Left forelimb (tissue), 1 donor: ENCODE results near the gene CAPN5.
A peak's percentile ranks its signal among the peaks of the same experiment; 100 is the strongest.

Source experiments
- DNase-seq: peaks from one replicate; pipeline ENCODE4 v3.0.0-alpha.2; 2018; ENCODE audit warnings: low spot score

The CAPN5 gene

DNA sequence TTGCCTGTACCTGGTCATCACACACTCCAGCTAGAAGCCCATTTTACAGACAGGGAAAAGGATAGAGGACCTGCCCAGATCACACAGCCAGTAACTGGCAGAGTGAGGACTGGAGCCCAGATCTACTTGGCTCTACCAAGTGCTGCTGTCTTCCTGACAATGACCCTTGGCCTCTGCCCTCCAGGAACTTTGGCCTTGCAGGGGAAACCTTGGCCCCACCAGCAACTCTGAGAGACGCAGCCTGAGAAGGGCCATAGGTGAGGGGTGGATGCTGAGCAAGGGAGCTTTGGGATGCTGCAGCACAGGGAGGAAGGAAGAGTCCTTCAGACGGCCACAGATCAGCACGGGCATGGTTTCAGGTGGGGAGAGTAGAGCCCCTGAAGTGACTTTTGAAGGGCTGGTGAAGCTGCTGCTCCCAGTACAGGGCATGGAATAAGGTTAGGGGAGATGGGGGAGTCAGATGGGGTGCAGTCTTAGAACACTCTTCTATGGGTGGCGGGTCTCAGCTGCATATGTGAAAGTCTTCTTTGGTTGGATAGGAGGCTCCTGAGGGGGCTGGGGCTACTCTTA lies 2.0 kb upstream of the CAPN5 start:
- no peak for DNase-seq

DNA sequence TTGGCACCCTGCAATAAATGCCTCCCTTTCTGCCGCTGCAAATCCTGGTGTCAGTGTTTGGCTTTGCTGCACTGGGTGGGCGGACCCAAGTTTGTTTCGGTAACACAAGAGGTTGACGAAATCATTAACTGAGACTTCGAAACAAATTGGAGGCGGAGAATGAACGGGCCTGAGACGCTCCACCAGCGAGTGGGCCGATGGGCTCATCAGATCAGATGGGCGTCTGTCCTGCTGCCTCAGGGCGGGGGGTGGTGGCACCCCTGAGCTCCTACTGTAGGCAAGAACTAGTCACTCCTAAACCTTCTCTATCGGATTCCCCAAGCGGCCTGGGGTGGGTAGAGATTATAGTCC lies 918 bp upstream of the CAPN5 start:
- DNase-seq: peak; percentile 67

DNA sequence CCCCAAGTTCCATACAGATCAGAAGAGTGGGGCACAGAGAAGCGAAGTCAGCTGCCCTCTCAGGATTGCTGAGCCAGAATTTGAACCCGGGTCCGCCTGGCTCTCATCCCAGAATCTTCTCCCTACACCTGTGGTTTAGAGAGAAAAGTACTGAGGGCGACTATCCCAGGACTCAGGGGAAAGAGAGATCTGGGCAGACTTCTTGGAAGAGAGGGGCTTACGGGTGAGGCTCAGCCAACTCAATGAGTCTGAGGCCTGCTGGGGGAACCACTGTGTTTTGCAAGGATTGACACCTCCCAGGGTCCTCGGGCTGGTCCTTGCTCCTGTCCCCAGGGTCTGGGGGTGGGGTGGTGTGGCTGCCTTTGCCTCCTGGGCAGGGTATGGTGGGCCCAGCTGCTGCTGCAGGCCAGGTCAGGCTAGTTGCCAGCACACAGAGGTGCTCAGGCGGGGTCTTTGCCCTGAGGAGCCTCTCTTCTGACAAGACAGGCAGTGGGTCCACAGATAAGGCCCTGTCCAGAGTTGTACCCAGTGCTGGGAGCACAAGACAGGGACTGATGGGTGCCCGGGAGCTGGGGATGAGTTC lies 1.2 kb downstream of the CAPN5 start:
- no peak for DNase-seq

DNA sequence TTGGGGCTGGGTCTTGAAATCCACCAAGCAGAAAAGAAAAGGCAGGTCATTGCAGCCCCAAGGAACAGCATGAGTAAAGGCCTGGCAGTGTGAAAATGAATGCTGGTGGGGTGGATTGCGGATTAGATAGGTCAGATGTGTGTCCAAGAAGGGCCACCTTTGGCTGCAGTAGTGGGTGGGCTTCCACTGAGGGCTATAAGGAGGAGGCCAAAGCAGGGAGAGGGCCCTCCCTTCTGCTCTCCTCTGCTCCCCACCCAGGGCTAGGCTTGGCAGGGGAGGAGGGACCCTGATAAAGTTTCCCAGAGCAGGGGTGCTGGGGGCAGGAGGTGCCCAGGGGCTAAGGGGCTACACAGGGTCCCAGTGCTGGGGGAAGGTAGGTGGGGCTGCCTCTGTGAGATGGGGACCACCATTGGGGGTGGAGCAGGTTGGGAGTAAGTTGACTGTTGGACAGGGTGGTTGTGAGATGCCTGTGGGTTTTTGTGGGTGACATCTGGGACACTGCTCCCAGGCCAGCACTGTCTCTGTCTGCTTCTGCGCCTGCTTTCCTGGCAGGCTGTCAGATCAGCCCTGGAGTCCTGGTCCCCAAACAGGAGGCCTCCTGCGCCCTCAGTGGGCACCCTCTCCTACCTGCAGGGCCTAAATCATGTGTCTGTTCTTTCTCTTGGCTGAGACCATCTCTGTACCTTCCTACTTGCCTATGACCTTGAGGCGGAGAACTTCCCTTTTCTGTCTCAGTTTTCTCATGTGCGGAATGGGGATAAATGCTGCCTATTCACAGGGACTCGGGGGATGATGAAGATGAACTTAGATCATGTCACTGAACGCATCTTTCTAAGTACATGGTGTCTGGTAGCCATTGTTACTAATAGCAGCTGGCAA lies 1.9 kb downstream of the CAPN5 start:
- DNase-seq: no peak

DNA sequence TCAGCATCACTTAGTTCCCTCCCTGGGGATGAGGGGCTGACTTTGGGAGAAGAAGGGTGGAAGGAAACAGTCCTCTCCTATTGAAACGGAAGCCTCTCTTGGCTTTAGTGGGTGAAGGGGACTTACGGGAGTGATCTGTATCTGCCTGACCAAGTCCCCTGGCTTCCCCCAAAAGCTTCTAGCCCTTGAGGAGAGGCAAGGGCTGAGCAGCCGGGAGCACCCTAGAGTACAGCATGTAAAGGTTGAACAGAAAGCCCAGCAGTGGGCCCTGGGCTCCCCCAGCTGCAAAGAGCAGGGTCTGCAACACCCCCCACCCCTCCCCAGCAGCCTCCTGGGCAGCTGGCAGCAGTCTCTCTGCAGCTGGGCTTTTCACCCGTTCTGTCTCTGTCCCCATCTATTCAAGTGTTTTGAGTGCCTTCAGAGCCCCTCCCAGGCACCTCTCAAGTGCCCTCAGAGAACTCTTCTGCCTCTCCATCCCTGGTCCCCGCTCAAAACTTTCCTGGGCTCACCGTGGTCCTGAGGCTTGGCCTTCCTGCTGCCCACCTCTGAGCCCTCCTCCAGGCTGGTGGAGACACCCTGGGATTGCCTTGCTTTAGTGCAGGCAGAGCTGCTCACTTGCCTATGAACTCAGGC lies 2.7 kb downstream of the CAPN5 start:
- no peak for DNase-seq

DNA sequence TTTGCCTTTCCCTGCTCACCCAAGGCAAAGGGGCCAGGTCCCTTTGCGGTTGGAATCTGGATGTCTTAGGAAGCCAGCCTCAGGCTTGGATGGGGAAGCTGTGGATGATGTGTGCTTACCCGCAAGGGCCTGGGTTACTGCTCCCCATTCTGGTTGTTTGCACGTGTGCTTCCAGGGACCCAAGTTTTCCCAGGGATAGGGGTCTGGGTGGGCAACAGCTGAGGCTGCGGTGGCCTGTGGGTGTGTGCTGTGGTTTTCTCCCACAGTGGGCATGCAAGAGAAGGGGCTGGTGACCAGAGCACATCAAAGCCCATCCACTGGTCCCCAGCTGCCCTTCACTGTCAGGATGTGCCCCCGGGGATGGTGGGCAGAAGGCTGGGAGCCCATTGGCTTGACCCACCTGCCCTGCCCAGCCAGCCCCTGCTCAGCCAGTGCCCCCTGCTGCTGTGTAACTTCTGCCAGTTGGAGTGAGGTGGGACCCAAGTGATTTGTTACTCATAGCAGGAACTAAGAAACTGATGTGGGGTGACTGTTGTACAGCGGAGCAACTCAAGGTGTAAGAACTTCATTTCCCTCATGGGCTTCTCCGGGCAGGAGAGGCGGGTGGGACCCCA lies 3.3 kb downstream of the CAPN5 start:
- no peak for DNase-seq

DNA sequence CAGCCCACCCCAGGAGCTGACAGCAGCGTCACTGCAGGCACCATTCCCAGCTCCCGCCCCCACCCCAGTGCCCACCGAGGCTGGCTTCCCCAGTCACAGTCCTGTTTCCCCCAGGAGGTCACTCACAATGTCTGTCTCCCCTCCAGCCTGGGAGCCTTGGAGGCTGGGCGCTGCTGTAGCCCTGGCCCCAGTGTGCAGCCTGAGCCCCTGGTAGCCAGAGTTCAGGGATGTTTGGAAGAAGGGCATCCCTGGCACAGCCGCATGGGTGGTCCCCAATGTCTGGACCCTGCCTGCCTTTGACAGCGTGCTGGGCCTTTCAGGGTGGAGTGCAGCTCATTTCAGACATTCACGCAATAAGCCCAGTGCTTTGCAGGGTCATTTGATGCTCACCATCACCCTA lies 4.3 kb downstream of the CAPN5 start:
- DNase-seq: no peak

DNA sequence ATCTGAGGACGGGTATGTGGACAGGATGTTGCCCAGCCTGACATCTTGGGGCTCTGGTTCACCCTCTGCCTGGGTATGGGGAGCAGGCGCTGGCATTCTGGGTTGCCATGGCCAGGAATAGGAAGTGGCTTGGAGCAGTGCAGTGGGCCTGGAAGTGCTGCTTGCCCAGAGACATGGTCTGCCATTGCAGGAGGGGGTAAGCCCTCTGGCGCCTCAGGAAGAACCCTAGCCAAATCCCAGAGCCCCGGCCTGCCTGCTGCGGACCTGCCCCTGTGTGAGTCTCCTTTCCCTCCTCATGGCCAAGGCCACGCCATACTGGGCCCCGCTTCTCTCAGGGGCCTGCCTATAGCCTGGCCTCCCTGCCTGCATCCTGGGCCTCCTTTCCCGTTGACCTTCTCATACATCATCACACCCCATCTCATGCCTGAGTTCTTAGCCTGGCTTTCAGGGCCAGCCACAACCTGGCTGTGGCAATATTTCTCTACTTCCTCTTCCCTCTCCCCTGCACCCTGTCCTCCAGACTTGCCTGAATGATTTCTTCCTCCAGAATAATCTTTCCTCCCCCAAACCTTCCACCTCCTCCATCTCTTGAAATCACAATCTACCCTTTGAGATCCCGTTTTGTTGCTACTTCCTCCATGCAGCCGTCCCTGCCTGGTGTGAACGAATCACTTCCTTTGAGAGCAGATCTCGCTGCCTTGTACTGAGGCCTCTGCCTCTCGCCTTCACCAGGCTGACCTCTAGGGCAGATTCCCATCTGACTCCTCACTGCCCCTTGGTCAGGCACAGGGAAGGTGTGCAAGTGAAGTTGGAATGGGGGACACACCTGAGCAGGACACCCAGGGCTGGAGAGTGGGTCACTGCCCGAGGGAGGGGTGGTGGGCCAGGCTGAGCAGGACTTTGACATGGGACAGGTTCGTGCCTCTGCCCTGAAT lies 5.2 kb downstream of the CAPN5 start:
- no peak for DNase-seq

DNA sequence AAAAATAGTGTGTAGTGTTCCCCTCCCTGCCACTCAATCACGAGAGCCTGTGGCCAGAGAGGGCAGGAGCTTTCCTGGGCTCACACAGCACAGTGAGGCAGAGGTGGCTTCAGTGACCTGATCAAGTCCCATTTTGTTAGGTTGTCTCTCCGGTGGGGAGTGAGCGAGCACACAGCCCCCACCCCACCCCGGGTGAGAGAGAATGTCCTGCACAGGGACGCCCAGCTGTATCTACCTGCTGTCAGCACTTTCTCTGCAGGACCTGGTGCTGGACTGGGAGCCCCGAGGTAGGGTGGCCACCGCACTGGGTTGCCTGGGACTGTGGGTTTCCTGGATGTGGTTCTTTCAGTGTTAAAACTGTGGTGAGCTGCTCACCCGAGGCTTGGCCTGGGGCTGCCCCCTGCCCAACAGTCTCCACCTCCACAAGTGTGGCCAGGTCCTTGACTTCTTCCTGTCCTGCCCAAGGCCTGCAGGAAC lies 6.1 kb downstream of the CAPN5 start:
- DNase-seq: no peak

DNA sequence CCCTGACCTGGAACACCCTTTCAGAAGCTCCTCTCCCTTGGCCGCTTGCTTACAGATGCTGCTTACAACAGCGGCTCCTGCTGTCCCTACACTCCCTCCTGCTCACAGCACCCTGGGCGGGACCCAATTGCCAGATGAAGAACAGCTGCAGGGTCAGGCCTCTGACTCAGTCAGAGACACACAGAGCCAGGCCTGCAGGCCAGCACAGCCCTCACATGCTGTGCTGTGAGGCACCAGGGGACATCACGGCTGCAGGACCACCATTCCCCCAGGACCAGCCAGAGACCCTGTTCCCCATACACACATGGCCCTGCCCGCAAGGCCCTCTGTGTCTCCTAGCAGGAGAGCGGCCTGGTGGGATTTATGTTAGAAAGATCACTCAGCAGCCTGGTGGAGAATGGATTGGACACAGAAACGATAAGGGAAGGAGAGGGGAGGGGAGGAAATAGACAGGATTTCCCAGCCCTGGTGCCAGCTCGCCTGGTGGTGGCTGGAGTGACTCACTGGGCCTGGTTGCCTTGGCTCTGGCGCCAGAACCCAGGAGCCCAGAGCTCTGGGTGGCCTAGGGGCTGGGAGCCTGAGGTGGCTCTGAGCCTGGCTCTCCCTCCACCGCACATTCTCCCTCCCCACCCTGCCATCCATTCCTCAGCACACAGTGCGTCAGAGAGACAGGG lies 6.7 kb downstream of the CAPN5 start:
- peak; percentile 88 for DNase-seq

DNA sequence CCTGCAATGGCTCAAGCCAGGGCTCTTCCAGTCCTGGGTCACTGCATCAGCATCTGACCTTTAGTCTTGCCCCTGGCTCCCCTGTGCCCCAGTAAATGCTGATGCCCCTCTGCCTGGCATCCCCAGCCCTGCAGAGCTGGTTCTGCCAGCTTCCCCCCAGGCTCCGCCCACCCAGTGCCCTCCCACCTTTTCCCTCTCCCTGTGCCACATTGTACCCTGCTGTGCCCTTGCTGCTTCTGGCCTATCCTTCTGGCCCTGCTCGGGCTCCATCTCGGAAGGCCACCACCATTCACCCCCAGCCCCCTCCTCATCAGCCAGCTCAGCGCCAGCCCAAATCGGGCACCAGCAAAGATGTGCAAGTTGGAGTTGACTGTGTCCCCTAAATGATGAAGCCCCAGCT lies 7.4 kb downstream of the CAPN5 start:
- DNase-seq: no peak

DNA sequence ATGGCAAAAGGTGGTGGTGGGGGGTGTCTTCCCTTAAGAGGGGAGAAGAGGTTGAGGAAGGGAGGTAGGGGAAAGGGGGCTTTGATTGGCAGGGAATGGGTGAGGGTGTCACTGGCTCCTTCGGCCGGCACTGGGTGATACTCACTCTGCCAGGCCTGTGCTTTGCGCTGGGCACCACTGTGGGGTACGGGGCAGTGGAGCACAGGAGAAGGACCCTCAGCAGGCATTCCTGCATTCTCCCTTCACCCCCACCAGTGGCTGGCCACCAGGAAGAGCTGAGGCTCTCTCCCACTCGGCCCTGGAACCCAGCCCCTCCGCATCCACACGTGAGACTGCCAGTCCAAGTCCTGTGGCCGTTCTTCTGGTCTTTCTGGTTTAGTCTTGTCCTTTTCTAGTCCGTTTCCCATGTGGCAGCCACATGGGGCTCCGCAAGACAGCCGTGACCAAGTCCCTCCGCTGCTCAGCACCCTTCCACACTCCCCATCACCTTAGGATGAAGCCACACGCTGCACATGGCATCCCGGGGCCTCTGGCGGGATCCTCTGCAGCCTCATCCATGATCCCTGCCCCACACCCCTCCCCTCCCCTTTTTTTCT lies 8.0 kb downstream of the CAPN5 start:
- no peak for DNase-seq

DNA sequence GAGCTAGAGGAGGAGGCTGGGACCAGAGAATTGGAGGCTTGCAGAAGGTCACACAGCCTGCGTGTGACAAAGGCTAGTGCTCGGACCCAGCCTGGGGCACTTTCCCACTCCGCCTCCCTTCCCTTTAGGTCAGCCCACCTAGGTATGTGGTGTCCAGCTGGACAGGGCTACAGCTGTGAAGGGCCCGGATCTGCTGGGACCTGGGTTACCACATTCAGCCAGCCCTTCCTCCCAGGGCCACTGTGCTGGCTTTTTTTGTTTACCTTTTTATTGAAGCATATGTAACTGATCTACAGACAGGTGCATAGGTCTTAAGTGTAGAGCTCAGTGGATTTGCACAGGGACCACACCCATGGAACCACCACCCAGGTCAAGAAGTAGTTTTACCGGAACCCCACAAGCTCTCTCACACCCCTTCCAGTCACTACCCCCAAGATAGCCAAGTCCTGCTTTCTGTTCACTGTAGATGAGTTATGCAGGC lies 8.7 kb downstream of the CAPN5 start:
- DNase-seq: no peak

DNA sequence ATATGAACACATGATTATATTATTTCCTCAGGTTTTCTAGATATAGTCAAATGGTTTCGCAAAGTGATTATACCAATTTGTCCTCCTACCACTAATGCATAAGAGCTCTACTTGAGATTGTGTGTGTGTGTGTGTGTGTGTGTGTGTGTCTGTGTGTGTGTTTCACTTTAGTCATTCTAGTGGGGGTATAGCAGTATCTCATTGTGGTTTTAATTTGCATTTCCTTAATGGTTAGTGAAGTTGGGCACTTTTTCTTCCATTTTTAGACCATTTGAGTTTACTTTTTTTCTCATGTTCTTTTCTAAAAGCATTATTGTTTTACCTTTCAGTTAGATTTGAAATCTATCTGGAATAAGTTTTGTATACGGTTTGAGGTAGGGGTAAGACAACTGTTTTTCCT lies 12.9 kb downstream of the CAPN5 start:
- no peak for DNase-seq

DNA sequence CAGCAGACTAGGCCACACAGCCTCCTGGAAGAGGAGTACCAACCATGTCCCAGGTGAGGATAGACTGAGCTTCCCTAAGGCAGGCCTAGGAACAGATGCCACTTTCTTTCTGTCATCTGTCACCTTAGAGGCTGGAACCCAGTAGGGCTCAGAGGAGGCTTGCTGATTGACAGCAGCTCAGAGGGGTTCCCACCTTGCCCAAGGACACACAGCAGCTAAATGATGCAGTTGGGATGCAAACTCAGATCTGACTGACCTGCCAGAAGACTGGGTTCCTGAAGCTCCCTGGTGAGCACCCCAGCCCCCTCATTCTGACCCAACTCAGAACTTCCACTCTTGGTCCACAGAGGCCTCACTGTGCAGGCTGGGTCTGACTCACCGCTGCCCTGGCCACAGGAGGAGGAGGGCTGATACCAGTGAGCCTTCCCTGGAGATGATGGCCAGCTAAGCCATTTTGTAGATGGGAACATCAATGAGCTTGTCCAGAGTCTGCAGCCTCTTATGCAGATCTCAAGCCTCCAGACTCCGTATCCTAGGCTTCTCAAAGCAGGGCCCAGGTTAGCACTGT lies 14.0 kb downstream of the CAPN5 start:
- no peak for DNase-seq

DNA sequence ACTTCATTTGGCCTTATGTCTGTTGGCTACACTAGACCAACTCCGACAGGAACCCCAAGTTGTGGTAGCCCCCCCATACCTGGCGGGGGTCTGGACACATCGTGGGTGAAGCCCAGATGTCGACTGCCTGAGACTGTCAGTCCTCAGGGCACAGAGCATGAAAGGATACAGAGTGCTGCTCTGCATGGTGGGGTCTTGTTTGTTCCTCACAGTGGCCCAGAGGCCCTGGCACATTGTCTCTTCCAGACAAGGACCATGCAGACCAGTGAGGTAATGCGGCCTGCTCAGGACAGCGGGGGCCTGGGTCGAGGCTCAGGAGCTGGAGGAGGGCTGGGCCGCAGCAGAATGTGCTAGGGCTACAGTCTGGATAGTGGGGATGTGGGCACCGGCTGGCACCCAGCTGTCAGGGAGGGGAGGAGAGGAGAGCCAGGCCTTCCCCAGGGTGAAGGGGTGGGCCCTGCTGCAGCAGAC lies 14.6 kb downstream of the CAPN5 start:
- DNase-seq: no peak

DNA sequence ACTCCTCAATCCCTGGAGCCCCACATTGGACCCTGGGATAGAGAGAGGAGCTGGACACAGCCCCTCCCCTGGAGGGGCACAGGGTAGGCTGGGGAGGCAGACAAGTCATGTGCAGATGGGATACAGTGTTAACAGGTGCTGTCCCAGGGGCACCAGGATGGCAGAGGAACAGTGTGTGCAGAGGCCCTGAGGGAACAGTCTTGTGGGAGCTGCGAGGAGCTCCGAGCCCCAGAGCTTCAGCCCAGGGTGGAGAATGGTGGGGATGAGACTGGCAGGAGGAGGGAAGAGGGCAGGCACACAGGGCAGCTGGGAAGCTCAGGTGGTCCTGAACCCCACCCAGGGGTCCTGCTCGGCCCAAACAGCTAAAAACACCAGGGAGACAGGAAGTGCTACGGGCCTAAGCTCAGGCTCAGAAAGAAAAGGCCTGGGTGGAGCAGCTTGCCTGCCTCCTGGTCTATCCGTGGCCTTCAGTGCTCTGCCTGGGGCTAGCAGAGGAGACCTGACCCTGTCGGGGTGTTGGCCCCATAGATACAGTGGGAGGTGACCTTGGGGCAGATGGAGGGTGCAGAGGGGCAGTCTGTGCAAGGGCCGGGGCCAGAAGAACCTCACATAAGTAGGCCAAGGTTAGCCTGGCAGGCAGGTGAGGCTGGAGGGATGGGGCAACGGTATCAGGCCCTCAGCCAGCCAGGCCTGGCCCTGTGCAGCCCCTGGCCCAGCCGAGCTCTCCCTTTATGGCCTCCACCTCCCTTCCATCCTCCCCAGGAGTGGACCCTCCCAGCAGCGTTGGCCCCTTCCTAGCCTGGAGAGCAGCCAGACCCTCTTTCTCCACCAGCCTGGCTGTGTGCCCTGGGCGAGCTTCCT lies 15.4 kb downstream of the CAPN5 start:
- no peak for DNase-seq

DNA sequence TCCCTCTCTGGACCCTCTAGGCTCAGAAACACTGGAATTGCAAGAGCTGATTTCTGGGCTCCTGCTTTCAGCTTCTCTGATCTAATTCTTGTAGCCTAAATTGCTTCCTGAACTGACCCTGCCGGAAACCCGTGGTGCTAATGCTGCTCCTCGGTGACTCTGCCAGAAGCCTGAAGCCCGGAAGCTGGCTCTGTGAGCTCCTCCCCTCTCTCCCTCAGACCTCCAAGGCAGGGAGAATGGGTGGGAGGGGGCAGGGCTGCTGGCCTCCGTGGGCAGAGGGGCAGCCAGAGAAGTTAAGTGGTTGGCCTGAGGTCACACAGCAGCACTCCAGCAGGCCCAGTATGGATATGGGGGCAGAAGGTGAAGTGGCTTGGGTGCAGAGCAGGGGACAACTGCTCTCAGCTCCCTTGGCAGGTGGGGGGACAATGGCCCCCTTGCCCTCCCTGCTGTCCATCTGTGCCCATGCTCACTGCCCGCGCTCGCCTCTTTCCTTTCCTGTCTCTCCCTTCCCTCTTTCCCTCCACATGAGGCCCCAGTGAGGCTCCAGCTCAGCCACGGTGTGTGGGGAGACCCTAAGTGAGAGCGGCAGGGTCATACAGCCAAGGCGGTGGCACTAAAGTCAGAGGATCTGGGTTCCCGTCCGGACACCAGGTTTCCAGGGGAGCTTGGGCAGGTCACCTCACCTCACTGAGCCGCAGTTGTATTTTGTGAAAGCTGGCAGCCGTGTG lies 16.2 kb downstream of the CAPN5 start:
- DNase-seq: no peak
